OCI-LY3 (cell line): Measurements from ENCODE around the gene ABCF3.

Experiments used
- H2AFZ ChIP-seq: fragments of 200-600, 300-600 bp; shearing (Covaris generic); 2 replicates; pipeline ENCODE4 v1.6.0; 2014; ENCODE audit warnings: antibody characterized with exemption, low read depth, low read length
- H3K27ac ChIP-seq: fragments of 200-600, 300-600 bp; sonication (generic); 2 replicates; pipeline ENCODE4 v1.5.1; 2014; ENCODE audit warnings: mild to moderate bottlenecking, low read length, moderate library complexity, mixed read lengths
- H3K27me3 ChIP-seq: fragments of 200-600, 300-600 bp; sonication (generic); 2 replicates; pipeline ENCODE4 v1.6.1; 2014; ENCODE audit warnings: low read depth, low read length, mixed read lengths
- H3K36me3 ChIP-seq: fragments of 200-600, 300-600 bp; sonication (generic); replicated peaks from 2 replicates; pipeline ENCODE3; 2014; ENCODE audit warnings: low read depth, low read length, mixed read lengths
- H3K4me1 ChIP-seq: fragments of 300-600, 200-600 bp; sonication (generic); 2 replicates; pipeline ENCODE4 v1.6.1; 2014; ENCODE audit warnings: low read length, mixed read lengths
- H3K4me2 ChIP-seq: fragments of 200-600, 300-600 bp; sonication (generic); 2 replicates; pipeline ENCODE4 v1.6.1; 2014; ENCODE audit warnings: low read length, mixed read lengths
- H3K4me3 ChIP-seq: fragments of 300-600, 200-600 bp; sonication (generic); 2 replicates; pipeline ENCODE4 v1.5.1; 2014; ENCODE audit warnings: antibody characterized with exemption, mild to moderate bottlenecking, low read length, moderate library complexity
- H3K79me2 ChIP-seq: fragments of 300-600, 200-600 bp; shearing (Covaris generic); 2 replicates; pipeline ENCODE4 v1.6.1; 2014; ENCODE audit warnings: mild to moderate bottlenecking, low read length, mixed read lengths
- H3K9ac ChIP-seq: fragments of 300-600, 200-600 bp; shearing (Covaris generic); 2 replicates; pipeline ENCODE4 v1.6.0; 2014; ENCODE audit warnings: mild to moderate bottlenecking, low read length, moderate library complexity
- H3K9me3 ChIP-seq: fragments of 200-600, 300-600 bp; shearing (Covaris generic); 2 replicates; pipeline ENCODE4 v1.6.1; 2014; ENCODE audit warnings: low read length, mixed read lengths; ENCODE audit not compliant: insufficient read depth
- H4K20me1 ChIP-seq: fragments of 200-600, 300-600 bp; sonication (generic); 2 replicates; pipeline ENCODE4 v1.6.1; 2016; ENCODE audit warnings: low read length, mixed read lengths; ENCODE audit not compliant: insufficient read depth
- EZH2phosphoT487 ChIP-seq: fragments of 200-600 bp; shearing (Covaris generic); IDR thresholded peaks from 2 replicates; pipeline ENCODE4 v1.6.1; 2018; ENCODE audit warnings: antibody characterized with exemption, mixed run types, low read depth
- TF ChIP-seq, protein P1 (sequence below): fragments of 200-600, 300-600 bp; sonication (generic); IDR thresholded peaks from 2 replicates; pipeline ENCODE4 v1.5.1; 2014; ENCODE audit warnings: antibody characterized with exemption, low read length, low read depth

ABCF3 gene

DNA sequence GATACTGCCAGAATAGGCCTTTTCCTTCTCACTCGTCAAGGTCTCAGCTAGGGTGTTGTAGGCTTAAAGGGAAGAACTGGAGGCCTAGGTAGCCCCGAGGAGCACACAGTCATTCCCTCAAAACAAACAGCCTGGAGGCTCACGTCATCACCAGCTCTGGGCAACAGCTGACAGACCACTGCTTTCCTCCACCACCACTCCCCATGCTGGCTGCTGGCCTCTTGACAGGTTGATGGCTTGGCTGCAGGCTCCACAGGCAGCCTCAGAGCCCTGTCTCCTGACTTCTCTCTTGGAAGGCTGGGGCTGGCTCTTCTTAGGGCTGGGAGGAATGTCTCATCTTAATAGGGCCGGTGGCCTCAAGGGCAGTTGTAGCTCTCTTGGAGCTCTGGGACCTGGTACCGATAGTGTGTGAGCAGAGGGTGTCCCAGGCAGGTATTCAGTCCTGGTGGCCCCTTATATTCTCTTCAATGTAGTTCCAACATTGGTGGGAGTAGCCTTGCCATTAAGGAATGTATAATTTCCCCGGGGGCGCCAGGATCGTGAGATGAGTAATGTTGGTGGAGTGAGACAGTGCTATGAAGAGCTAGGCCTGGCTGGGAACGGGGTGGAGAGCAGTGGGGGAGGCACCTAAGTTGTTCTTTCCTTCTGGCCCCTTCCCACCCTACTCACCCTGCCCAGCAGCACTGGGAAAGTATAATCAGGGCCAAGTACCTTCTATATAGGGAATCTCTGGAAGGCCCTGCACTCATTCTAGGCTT, 17.5 kb upstream of the ABCF3 start:
- H3K27me3 ChIP-seq: no peaks in the 10 kb centered on the region
- no peaks in the 10 kb centered on the region for H3K79me2 ChIP-seq
- TF ChIP-seq EZH2phosphoT487: no peak
- TF ChIP-seq, protein P1, sequence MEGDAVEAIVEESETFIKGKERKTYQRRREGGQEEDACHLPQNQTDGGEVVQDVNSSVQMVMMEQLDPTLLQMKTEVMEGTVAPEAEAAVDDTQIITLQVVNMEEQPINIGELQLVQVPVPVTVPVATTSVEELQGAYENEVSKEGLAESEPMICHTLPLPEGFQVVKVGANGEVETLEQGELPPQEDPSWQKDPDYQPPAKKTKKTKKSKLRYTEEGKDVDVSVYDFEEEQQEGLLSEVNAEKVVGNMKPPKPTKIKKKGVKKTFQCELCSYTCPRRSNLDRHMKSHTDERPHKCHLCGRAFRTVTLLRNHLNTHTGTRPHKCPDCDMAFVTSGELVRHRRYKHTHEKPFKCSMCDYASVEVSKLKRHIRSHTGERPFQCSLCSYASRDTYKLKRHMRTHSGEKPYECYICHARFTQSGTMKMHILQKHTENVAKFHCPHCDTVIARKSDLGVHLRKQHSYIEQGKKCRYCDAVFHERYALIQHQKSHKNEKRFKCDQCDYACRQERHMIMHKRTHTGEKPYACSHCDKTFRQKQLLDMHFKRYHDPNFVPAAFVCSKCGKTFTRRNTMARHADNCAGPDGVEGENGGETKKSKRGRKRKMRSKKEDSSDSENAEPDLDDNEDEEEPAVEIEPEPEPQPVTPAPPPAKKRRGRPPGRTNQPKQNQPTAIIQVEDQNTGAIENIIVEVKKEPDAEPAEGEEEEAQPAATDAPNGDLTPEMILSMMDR: no peak
- H3K4me3 ChIP-seq: no peak overlapping the region
- H3K4me2 ChIP-seq: no peak overlapping the region
- no peaks in the 10 kb centered on the region for H4K20me1 ChIP-seq
- H3K9me3 ChIP-seq: no peaks in the 10 kb centered on the region
- H3K27ac ChIP-seq: no peak overlapping the region
- H3K9ac ChIP-seq: no peak overlapping the region
- peaks cover 18% of the 10 kb centered on the region for H3K4me1 ChIP-seq
- H3K36me3 ChIP-seq: peaks cover 49% of the 10 kb centered on the region
- no peak overlapping the region for H2AFZ ChIP-seq

DNA sequence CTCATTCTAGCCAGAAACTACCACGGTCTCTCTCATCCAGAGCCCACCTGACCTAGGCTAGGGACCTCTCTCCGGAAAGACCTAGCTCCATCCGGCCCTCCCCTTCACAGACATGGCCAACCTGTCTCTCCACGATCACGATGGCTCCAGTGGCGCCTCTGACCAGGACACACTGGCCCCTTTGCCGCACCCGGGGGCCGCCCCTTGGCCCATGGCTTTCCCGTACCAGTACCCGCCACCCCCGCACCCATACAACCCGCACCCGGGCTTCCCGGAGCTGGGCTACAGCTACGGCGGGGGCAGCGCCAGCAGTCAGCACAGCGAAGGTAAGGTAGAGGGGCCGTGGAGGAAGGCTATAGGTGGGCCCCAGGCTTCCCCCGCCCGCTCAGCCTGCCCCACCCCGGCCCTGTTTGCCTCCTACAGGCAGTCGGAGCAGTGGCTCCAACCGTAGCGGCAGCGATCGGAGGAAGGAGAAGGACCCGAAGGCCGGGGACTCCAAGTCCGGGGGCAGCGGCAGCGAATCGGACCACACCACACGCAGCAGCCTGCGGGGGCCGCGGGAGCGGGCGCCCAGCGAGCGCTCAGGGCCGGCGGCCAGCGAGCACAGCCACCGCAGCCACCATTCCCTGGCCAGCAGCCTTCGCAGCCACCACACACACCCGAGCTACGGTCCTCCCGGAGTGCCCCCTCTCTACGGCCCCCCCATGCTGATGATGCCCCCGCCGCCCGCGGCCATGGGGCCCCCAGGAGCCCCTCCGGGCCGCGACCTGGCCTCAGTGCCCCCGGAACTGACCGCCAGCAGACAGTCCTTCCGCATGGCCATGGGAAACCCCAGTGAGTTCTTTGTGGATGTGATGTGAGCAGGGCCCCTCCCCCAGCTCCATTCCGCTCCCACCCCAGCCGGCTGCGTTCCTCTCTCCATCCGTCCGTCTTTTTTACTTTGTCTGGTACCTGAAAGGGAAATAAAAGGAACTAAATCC, 15.8 kb upstream of the ABCF3 start:
- Histone ChIP-seq H3K27ac (peak overlapping the region; percentile 68; the same call in 1 of the 2 replicates), H2AFZ (no peak overlapping the region), H3K36me3 (peaks cover 37% of the 10 kb centered on the region), H3K4me1 (peaks cover 22% of the 10 kb centered on the region), H3K4me3 (no peak overlapping the region), H3K4me2 (peak overlapping the region; percentile 52; the same call in 1 of the 2 replicates), H4K20me1 (no peaks in the 10 kb centered on the region), H3K9me3 (no peaks in the 10 kb centered on the region), H3K9ac (no peak overlapping the region), H3K27me3 (no peaks in the 10 kb centered on the region), H3K79me2 (peaks cover 4% of the 10 kb centered on the region)
- no peak for TF ChIP-seq EZH2phosphoT487
- TF ChIP-seq, protein P1: no peak

DNA sequence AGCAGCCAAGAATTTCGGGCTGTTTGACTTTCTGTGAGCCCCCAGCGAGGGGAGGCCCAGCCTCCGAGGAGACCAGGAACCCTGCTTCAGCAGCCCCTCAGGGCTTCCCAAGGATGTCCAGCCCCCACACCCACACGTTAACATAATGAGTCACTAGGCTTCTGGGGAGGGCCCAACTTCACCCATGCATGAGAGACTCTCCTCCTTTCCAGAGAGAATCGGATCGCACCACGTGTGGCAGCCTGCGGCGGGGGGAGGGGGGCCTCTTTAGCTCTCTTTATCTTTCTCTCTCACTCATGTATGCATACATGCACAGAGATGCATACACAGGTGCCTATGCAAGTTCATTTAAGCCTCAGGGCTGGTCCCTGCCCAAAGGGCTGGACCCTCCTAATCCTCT, 14.4 kb upstream of the ABCF3 start:
- peaks cover 17% of the 10 kb centered on the region for H3K79me2 ChIP-seq
- peaks cover 24% of the 10 kb centered on the region for H3K36me3 ChIP-seq
- H3K4me2 ChIP-seq: peak overlapping the region; percentile 52
- H3K4me1 ChIP-seq: peaks cover 31% of the 10 kb centered on the region
- H3K27me3 ChIP-seq: no peaks in the 10 kb centered on the region
- H2AFZ ChIP-seq: no peak overlapping the region
- H4K20me1 ChIP-seq: no peaks in the 10 kb centered on the region
- TF ChIP-seq, protein P1: no peak
- H3K4me3 ChIP-seq: peak overlapping the region; percentile 29; the same call in 1 of the 2 replicates
- H3K27ac ChIP-seq: peak overlapping the region; percentile 68
- H3K9ac ChIP-seq: peak overlapping the region; percentile 43; the same call in 1 of the 2 replicates
- H3K9me3 ChIP-seq: no peaks in the 10 kb centered on the region
